Neutrophil (primary cell): ENCODE data around the gene DOK1.
"Not testable (repeated sequence)": the region's sequence is repeated elsewhere in the genome, so short reads cannot be mapped to it uniquely, and the experiment has no call there.

Source experiments
- H3K27ac ChIP-seq: fragments of 200-600 bp; sonication (generic); 2 replicates; pipeline ENCODE4 v1.5.1; 2016; ENCODE audit warnings: mild to moderate bottlenecking, moderate library complexity
- H3K27me3 ChIP-seq: fragments of 200-600 bp; sonication (generic); 2 replicates; pipeline ENCODE4 v1.6.0; 2016; ENCODE audit warnings: mild to moderate bottlenecking
- H3K36me3 ChIP-seq: fragments of 200-600 bp; sonication (generic); 2 replicates; pipeline ENCODE4 v1.5.1; 2017
- H3K4me1 ChIP-seq, 2 experiments: fragments of 200-600 bp in 1 of 2; sonication (generic) in 1 of 2; 1 replicate in 1 of 2; 2 replicates in 1 of 2; pipeline versions ENCODE4 v1.5.1 to v1.6.1; 2013 to 2016; ENCODE audit warnings: low read depth in 1 of 2, low read length in 1 of 2, mild to moderate bottlenecking in 1 of 2, moderate library complexity in 1 of 2; ENCODE audit not compliant: control insufficient read depth in 1 of 2, insufficient read depth in 1 of 2
- H3K4me3 ChIP-seq, 2 experiments: fragments of 200-600 bp in 1 of 2; sonication (generic) in 1 of 2; 1 replicate in 1 of 2; 2 replicates in 1 of 2; pipeline ENCODE4 v1.5.1; 2013 to 2016; ENCODE audit warnings: low read depth in 1 of 2, low read length in 1 of 2, mild to moderate bottlenecking in 1 of 2, moderate library complexity in 1 of 2
- H3K9me3 ChIP-seq: fragments of 200-600 bp; sonication (generic); 2 replicates; pipeline ENCODE4 v1.5.1; 2016
- TF ChIP-seq, protein P1 (sequence below): fragments of 200-600 bp; sonication (generic); IDR thresholded peaks from 2 replicates; pipeline ENCODE4 v1.5.1; 2016; ENCODE audit warnings: antibody characterized with exemption

The DOK1 gene

DNA sequence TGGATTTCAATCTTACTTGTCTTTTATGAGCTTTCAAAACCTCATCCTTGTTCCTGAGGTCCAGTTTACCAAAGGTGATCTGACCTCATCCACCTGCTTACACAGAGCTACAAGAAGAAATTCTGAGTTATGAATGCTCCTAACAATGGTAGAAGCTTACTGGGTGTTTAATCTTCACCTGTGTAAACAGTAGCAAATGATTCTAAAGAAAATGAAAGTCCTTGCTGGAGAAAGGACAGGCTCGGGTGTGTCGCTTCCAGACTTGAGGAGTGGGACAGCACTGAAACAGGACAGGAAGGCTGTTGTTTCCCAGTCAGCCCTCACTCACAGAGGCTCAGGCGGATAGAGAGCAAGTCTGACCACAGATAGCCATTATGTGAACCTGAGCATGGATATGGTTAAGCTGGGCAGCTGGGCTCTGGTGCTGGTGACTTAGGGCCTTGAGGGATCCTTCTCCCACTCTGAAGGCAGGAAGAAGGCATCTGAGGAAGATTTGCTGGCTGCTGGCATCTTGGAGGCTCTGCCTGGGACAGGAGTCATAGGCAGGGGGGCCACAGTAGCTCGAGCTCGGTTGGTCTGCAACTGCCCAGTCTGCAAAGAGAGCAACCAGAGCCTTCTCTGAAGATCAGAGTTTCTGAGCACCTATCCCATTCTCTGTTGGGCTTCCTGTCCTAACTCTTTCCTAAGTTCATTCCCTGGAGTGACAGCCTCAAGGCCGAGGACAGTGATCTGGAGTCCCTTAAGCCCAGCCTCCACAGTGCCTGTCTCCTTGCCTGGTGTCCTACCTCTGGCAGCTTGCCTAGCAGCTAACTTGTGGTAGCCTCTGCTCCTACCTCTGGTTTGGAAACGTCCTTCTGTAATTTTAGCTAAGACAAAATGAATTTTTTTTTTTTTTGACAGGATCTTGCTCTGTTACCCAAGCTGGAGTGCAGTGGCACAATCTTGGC, 4.0 kb downstream of the DOK1 start:
- H3K4me1 ChIP-seq, result peaks cover 69 to 74% of the 10 kb centered on the region in 2 experiments
- TF ChIP-seq, protein P1, sequence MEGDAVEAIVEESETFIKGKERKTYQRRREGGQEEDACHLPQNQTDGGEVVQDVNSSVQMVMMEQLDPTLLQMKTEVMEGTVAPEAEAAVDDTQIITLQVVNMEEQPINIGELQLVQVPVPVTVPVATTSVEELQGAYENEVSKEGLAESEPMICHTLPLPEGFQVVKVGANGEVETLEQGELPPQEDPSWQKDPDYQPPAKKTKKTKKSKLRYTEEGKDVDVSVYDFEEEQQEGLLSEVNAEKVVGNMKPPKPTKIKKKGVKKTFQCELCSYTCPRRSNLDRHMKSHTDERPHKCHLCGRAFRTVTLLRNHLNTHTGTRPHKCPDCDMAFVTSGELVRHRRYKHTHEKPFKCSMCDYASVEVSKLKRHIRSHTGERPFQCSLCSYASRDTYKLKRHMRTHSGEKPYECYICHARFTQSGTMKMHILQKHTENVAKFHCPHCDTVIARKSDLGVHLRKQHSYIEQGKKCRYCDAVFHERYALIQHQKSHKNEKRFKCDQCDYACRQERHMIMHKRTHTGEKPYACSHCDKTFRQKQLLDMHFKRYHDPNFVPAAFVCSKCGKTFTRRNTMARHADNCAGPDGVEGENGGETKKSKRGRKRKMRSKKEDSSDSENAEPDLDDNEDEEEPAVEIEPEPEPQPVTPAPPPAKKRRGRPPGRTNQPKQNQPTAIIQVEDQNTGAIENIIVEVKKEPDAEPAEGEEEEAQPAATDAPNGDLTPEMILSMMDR, result no peak
- peaks cover 18% of the 10 kb centered on the region for H3K36me3 ChIP-seq
- no peaks in the 10 kb centered on the region for H3K9me3 ChIP-seq
- no peak overlapping the region for H3K4me3 ChIP-seq
- peak overlapping the region; percentile 85 for H3K27ac ChIP-seq
- no peaks in the 10 kb centered on the region for H3K27me3 ChIP-seq

DNA sequence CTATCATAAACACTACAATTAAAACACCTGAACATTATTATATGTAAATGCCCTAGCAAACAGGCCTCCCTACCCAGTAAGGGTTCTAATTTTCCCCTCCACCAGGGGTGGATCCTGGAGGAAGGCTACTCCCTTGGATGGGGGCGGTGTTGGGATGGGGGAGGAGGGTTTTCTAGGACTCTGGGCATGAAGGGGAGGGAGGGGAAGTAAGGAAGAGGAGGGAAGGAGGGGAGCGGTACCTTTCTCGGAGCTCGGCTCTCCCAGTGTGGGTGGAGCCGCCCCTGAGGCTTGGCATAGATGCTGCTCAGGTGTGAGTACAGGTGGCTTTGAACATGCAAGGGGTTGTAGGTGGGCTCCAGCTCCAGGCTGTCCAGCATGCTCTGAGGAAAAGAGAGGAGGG, 5.4 kb downstream of the DOK1 start:
- Histone ChIP-seq H3K36me3 (peaks cover 18% of the 10 kb centered on the region), H3K4me1 (peaks cover 65 to 68% of the 10 kb centered on the region in 2 experiments), H3K27ac (peak overlapping the region; percentile 85), H3K27me3 (no peaks in the 10 kb centered on the region), H3K9me3 (no peaks in the 10 kb centered on the region), H3K4me3 (no peak overlapping the region)
- TF ChIP-seq, protein P1, result no peak

DNA sequence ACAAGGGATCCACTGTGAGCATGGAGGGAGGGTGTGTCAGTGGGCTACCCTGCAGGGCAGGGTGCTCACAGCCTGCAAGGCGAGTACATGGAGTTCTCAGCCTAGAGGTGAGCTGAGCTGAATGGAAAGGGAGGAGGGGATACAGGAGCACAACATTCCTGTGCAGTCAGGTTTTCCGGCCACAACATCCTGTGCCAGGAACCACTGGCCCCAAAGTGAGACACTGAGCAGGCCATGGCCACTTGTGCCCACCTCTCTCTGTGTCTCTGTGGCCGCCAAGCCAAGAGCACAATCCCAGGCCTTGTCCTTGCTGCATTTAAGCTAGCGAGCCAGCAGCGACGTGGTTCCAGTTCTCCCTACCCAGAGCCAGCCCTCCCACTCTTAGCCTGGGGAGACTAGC, 6.1 kb downstream of the DOK1 start:
- Histone ChIP-seq H3K36me3 (peaks cover 18% of the 10 kb centered on the region), H3K27ac (peak overlapping the region; percentile 85), H3K4me3 (no peak overlapping the region), H3K4me1 (peaks cover 63% of the 10 kb centered on the region in 2 experiments), H3K27me3 (no peaks in the 10 kb centered on the region), H3K9me3 (no peaks in the 10 kb centered on the region)
- TF ChIP-seq, protein P1, result no peak

DNA sequence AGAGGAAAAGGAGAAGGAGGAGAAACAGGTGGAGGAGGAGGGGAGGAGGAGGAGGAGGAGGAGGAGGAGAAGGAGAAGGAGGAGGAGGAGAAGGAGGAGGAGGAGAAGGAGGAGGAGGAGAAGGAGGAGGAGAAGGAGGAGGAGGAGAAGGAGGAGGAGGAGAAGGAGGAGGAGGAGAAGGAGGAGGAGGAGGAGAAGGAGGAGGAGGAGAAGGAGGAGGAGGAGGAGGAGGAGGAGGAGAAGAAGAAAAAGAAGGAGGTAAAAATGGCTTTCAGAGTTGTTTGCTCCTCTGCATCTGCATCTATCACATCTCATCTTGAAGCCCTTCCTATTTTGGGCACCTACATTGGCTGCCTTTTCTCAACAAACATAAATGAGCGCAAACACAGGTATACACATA, 6.5 kb downstream of the DOK1 start:
- H3K9me3 ChIP-seq, H3K4me3 ChIP-seq, H3K27me3 ChIP-seq: not testable (repeated sequence)
- H3K36me3 ChIP-seq, result peaks cover 18% of the 10 kb centered on the region
- peak overlapping the region; percentile 85 for H3K27ac ChIP-seq
- peaks cover 58 to 59% of the 10 kb centered on the region in 2 experiments for H3K4me1 ChIP-seq

DNA sequence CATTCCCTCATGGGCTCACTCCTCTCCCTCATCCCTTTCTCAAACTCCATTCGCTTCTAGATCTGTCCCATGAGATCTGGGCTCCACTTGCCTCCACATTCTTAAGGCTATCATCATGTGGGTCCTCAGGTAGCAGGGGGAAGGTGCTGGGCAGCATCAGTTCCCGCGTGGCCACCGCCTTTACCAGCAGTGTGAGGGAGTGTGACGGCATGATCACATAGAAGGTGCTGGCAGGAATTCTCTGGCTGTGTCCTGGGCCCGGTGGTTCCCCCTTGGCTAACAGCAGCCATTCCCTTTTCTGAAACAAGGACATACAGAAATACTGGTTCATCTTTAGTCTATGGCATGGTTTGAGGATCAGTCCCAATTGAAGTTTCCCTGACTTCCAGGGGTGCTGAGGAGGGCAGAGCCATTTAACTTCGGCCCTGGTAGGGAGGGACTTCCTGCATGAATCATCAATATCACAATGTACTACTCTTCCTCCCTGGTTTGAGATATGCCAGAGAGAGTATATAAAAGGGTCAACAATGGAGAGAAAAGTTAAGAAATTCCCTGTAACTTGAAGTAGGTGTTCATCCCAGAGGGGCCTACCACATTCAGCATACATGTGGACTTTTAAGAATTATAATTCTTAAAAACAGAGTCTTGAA, 7.7 kb downstream of the DOK1 start:
- H3K4me3 ChIP-seq, result no peak overlapping the region
- H3K27ac ChIP-seq, result peak overlapping the region; percentile 18
- H3K27me3 ChIP-seq, result no peaks in the 10 kb centered on the region
- H3K36me3 ChIP-seq, result peaks cover 8% of the 10 kb centered on the region
- H3K9me3 ChIP-seq, result no peaks in the 10 kb centered on the region
- TF ChIP-seq, protein P1, result no peak
- H3K4me1 ChIP-seq, result peaks cover 46% of the 10 kb centered on the region in 2 experiments

DNA sequence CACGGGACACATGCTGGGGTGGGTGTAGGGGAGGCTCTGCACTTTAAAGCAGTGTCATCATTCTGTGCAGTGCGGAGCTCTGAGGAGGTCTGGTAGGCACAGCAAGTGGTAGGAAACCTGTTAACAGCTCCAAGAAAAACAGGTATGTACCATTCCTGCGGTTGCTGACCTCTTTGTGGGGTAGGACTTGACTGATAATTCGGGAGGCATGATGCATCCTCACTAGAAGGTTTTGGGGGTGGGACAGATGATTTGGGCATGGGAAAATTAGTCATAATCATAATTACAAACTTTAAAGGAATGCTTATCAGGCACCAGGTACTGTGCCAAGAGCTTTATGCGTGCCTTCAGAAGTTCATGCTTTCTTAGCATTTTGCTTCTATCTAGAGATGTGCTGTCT, 9.7 kb downstream of the DOK1 start:
- no peak overlapping the region for H3K4me3 ChIP-seq
- H3K4me1 ChIP-seq, result peaks cover 26 to 27% of the 10 kb centered on the region in 2 experiments
- TF ChIP-seq, protein P1, result no peak
- H3K36me3 ChIP-seq, result no peaks in the 10 kb centered on the region
- H3K27ac ChIP-seq, result no peak overlapping the region
- no peaks in the 10 kb centered on the region for H3K27me3 ChIP-seq
- no peaks in the 10 kb centered on the region for H3K9me3 ChIP-seq
